HCEC 1CT (cell line): Measurements from ENCODE around the gene SLC39A2.
"Not testable (repeated sequence)": the region's sequence is repeated elsewhere in the genome, so short reads cannot be mapped to it uniquely, and the experiment has no call there.

Experiments used
- DNase-seq: peaks from one replicate; pipeline ENCODE4 v3.0.0-alpha.2; 2017

The SLC39A2 gene

GRCh38 chr14:20998674-20999366 lies at the start of gene SLC39A2:
SLC39A2 (plus strand) TSS chr14:20999293; CDS start chr14:20999447, 154 bp downstream.
- DNase-seq: peak; percentile 7

- not testable (repeated sequence) for DNase-seq
These were observed 44.2 kb upstream of the SLC39A2 start, which contains the start of gene RNASE2 for GRCh38 chr14:20954736-20955537. RNASE2 (plus strand) TSS chr14:20955487; CDS start chr14:20955772, 285 bp downstream.

GRCh38 chr14:20955538-20955873 lies 43.6 kb upstream of the SLC39A2 start:
- DNase-seq: not testable (repeated sequence)

GRCh38 chr14:20956376-20956976 lies 42.6 kb upstream of the SLC39A2 start:
- DNase-seq: no peak

- not testable (repeated sequence) for DNase-seq
These were observed 40.1 kb upstream of the SLC39A2 start for GRCh38 chr14:20958946-20959345.

GRCh38 chr14:20969336-20969735 lies 29.8 kb upstream of the SLC39A2 start:
- DNase-seq: no peak

GRCh38 chr14:20970647-20970982 lies 28.5 kb upstream of the SLC39A2 start:
- DNase-seq: no peak

- DNase-seq: peak; percentile 79
These were observed 27.9 kb upstream of the SLC39A2 start for GRCh38 chr14:20970983-20971704.

- DNase-seq: no peak
These were observed 27.4 kb upstream of the SLC39A2 start for GRCh38 chr14:20971705-20972021.

- DNase-seq: no peak
These were observed 25.6 kb upstream of the SLC39A2 start for GRCh38 chr14:20973501-20973900.

GRCh38 chr14:20976291-20976690 lies 22.8 kb upstream of the SLC39A2 start:
- no peak for DNase-seq

- DNase-seq: no peak
These were observed 20.4 kb upstream of the SLC39A2 start for GRCh38 chr14:20978687-20979086.

GRCh38 chr14:20980906-20981305 lies 18.2 kb upstream of the SLC39A2 start:
- no peak for DNase-seq

- no peak for DNase-seq
These were observed 16.3 kb upstream of the SLC39A2 start for GRCh38 chr14:20982646-20983369.

- not testable (repeated sequence) for DNase-seq
These were observed 13.4 kb upstream of the SLC39A2 start for GRCh38 chr14:20985650-20986049.

- DNase-seq: peak; percentile 91
These were observed 12.3 kb upstream of the SLC39A2 start for GRCh38 chr14:20986811-20987210.

GRCh38 chr14:20988717-20989470 lies 10.2 kb upstream of the SLC39A2 start:
- DNase-seq: no peak

GRCh38 chr14:20989471-20989786 lies 9.7 kb upstream of the SLC39A2 start:
- DNase-seq: no peak

GRCh38 chr14:20989787-20990600 lies 9.1 kb upstream of the SLC39A2 start, which contains the start of gene METTL17:
METTL17 (plus strand) TSS chr14:20989980; CDS start chr14:20990003, 23 bp downstream.
- DNase-seq: peak; percentile 97

GRCh38 chr14:20996521-20996920 lies 2.6 kb upstream of the SLC39A2 start:
- DNase-seq: no peak

GRCh38 chr14:20997115-20997514 lies 2.0 kb upstream of the SLC39A2 start:
- DNase-seq: no peak
